Fibroblast of the aortic adventitia (primary cell): ENCODE data around the gene IL31RA. TPM values are rescaled to one million over a fixed set of nuclear protein-coding genes. Genes with fewer than 3 reads are reported as not detected.

Experiments used
- DNase-seq: peaks from one replicate; pipeline ENCODE4 v3.0.0-alpha.2; 2010; ENCODE audit warnings: low read depth
- H3K4me3 ChIP-seq: 2 replicates; pipeline ENCODE4 v1.5.1; 2011; ENCODE audit warnings: low read depth, mild to moderate bottlenecking, control low read depth, low read length, moderate library complexity
- total RNA-seq: library from RNA; depleted of rRNA; stranded (reverse); fragments of >200 nt; gene quantifications from 2 replicates; pipeline ENCODE4 v1.2.3, GENCODE V29; 2012; ENCODE audit warnings: low replicate concordance
- TF ChIP-seq, protein P1 (sequence below): IDR thresholded peaks from 2 replicates; pipeline ENCODE4 v1.5.1; 2011; ENCODE audit warnings: mild to moderate bottlenecking, low read length, control low read depth, inconsistent platforms; ENCODE audit not compliant: insufficient read depth

Gene IL31RA
- total RNA-seq, 1 donor: 0.72 TPM

DNA sequence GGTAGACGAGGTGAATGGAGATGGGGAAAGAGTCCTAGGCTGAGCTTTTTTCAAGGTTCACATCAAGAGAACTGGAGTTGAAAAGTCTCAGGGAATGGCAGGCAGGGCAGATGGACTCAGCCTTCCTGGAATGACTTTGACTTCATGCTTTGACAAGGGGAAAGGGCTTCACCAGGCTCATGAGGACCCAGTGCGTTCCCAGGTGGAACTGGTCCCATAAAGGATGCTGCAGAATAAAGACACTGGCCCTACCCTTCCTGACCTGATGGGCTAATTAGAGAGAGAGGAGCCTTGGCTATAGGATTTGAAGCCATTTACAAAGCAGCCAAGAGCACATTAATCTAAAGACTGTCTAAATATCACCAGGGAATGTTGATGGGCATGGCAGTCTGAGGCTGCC is 63.8 kb downstream of the IL31RA start:
- no peak for DNase-seq
- no peak overlapping the region for H3K4me3 ChIP-seq
- TF ChIP-seq, protein P1, sequence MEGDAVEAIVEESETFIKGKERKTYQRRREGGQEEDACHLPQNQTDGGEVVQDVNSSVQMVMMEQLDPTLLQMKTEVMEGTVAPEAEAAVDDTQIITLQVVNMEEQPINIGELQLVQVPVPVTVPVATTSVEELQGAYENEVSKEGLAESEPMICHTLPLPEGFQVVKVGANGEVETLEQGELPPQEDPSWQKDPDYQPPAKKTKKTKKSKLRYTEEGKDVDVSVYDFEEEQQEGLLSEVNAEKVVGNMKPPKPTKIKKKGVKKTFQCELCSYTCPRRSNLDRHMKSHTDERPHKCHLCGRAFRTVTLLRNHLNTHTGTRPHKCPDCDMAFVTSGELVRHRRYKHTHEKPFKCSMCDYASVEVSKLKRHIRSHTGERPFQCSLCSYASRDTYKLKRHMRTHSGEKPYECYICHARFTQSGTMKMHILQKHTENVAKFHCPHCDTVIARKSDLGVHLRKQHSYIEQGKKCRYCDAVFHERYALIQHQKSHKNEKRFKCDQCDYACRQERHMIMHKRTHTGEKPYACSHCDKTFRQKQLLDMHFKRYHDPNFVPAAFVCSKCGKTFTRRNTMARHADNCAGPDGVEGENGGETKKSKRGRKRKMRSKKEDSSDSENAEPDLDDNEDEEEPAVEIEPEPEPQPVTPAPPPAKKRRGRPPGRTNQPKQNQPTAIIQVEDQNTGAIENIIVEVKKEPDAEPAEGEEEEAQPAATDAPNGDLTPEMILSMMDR: no peak

DNA sequence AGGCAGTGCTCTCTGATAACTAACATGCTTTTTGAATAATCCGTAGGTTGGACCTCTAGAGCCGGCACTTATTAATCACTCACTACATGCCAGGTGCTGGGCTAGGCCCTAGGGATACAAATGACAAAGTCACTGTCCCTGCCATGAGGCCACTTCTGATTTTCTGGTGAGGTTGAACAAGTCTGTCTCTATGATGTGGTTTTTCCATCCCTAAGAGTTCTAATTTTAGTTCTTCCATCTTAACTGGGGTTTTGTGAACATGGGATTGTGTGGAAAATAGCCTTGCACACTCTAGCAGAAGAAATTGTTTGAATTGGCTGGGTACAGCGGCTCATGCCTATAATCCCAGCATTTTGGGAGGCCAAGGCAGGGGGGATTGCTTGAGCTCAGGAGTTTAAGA is 64.6 kb downstream of the IL31RA start:
- no peak overlapping the region for H3K4me3 ChIP-seq
- no peak for DNase-seq
- TF ChIP-seq, protein P1: no peak

DNA sequence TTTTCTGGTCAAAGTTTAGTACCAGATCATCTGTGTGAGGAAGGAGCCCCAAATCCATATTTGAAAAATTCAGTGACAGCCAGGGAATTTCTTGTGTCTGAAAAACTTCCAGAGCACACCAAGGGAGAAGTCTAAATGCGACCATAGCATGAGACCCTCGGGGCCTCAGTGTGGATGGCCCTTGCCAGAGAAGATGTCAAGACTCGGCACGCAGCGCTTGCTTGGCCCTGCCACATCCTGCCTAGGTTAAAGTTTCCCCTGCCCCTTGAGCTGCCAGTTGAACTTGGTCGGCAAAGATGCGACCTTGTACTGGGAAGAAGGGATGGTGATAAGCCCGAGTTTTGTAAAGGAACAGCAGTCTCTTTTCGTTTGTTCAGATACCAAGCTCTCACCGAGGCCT is 65.8 kb downstream of the IL31RA start:
- no peak overlapping the region for H3K4me3 ChIP-seq
- TF ChIP-seq, protein P1: no peak
- no peak for DNase-seq

DNA sequence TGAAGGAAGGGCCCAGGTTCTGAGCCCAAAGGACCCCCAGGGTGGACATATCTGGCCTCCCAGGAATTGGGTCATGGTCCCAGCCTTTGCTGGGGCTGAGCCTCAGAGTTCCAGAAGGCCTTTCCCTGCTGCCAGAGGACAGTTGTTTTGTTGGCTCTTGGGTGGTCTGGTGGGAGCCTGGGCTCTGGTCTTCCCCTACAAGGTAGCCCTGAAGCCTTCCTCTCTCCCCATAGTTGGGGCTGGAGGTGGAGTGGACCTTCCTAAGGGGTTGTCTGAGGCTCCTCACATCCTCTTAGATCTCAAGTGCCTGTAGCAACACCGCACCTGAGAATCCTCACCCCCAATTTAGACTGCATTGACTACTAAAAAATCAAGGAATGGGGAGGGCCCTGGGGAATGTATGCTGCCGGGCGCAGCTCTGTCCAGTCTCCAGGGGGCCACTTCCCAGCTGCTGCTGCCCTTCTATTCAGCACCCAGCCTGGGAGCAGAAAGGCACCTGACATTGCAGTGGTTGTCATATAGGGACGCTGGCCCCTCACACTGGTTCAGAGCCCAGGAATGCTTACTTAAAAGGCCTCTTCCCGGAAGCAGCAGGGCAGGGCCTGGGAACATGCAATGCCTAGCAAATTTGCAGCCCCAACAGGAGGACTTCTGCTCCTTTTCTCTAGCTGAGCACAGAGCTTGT is 66.4 kb downstream of the IL31RA start:
- DNase-seq: no peak
- TF ChIP-seq, protein P1: no peak
- no peak overlapping the region for H3K4me3 ChIP-seq

DNA sequence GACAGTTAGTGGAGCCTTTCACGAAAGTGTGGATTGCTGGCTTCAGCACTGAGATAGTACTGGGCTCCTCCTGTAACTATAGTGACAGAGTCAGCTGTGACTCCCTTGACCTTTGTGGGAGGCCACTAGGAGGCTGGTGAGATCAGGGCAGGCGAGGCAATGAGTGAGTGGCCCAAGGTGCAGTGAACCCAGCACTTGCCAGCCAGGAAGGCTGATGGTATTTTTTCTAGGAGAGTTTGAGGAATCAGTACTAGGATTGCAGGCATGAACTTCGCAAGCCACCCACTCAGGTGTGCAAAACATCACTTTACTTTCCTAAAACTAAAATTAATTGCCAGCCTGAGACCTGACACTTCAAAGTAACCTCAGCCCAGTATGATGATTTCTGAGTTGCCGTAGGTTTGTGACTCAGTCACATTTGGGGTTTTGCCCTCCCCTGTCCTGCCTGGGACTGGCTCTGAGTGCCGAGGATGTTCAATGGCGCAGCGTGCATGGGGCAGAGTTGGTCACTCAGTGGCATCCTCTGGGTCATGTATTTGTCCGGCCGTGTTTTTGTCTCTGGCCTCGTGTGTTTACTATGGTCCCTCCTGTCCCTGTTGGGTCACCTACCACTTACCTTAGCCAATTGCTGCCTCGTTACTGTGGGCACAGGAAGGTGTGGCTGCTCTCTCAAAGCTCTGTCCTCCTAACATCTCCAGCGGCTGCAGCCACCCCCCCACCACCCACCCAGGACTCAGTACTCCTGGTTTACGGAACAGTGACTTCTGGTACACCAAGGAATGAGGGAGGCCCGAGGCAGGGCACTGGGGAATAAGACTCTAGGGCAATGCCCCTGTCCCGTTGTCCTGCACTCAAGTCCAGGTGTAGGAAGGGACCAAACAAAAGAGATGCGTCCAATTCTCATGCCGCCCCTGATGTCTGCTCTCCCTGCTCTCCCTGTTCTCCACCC is 67.2 kb downstream of the IL31RA start:
- no peak overlapping the region for H3K4me3 ChIP-seq
- DNase-seq: no peak
- TF ChIP-seq, protein P1: no peak

DNA sequence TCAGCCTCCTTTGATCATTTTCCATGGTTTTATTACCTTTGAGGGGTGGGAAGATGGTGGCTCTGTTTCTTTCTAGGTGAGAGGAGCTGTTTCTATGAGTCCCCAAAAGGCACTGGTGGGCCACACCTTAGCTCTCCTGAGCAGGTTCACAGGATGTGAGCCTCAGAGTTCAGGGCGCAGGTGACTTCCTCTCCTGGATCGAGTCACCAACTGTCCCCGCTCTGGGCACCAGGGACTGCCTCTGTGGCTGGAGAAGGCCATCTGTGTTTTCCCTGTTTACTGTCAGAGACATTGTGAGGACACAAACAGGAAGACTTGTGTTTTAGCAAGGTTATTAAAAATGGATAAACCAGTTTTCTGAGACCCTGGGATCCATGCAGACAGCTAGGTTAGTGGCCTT is 68.5 kb downstream of the IL31RA start:
- H3K4me3 ChIP-seq: no peak overlapping the region
- no peak for DNase-seq
- TF ChIP-seq, protein P1: no peak
